K562 (cell line): ENCODE results near the gene DSG1.

Experiments
- FOXA1 ChIP-seq: fragments of 450-650 bp; IDR thresholded peaks from 2 replicates; pipeline ENCODE4 v1.6.1; 2016; ENCODE audit warnings: mild to moderate bottlenecking, borderline replicate concordance
- MAFK ChIP-seq: IDR thresholded peaks from 2 replicates; pipeline ENCODE4 v1.6.1; 2011; ENCODE audit warnings: low read length, improper control_type of control experiment
- MEIS2 ChIP-seq: fragments of 450-650 bp; IDR thresholded peaks from 2 replicates; pipeline ENCODE4 v1.6.1; 2014; ENCODE audit warnings: mild to moderate bottlenecking; ENCODE audit not compliant: partially characterized antibody
- NFYB ChIP-seq: IDR thresholded peaks from 2 replicates; pipeline ENCODE4 v1.6.1; 2011; ENCODE audit warnings: mild to moderate bottlenecking, moderate library complexity; ENCODE audit not compliant: insufficient read length; ENCODE audit errors: extremely low read depth
- NR1H2 ChIP-seq: sonication (generic); formaldehyde crosslinking; IDR thresholded peaks from 2 replicates; pipeline ENCODE4 v1.4.0; 2020; ENCODE audit warnings: mild to moderate bottlenecking, missing genetic modification reagents
- PHB2 ChIP-seq: fragments of 450-650 bp; IDR thresholded peaks from 2 replicates; pipeline ENCODE4 v1.6.1; 2017; ENCODE audit warnings: low read depth
- POLR2AphosphoS5 ChIP-seq: IDR thresholded peaks from 2 replicates; pipeline ENCODE4 v1.6.1; 2011; ENCODE audit warnings: mild to moderate bottlenecking, low read depth, low read length, moderate library complexity; ENCODE audit not compliant: control insufficient read depth, insufficient read depth
- SMARCA4 ChIP-seq: fragments of 450-650 bp; IDR thresholded peaks from 2 replicates; pipeline ENCODE4 v1.6.1; 2016
- ZFX ChIP-seq: sonication (generic); formaldehyde crosslinking; IDR thresholded peaks from 2 replicates; pipeline ENCODE4 v1.8.0; 2022; ENCODE audit warnings: mild to moderate bottlenecking, missing genetic modification reagents, moderate library complexity
- ZZZ3 ChIP-seq: fragments of 450-650 bp; IDR thresholded peaks from 2 replicates; pipeline ENCODE4 v1.6.1; 2016; ENCODE audit warnings: antibody characterized with exemption, mild to moderate bottlenecking, moderate library complexity
- TF ChIP-seq, protein P1 (sequence below): sonication (generic); formaldehyde crosslinking; IDR thresholded peaks from 2 replicates; pipeline ENCODE4 v1.8.1; 2023; ENCODE audit warnings: mild to moderate bottlenecking, missing genetic modification reagents
- TF ChIP-seq, protein P2 (sequence below): fragments of 450-650 bp; IDR thresholded peaks from 2 replicates; pipeline ENCODE4 v1.7.1; 2018; ENCODE audit warnings: mild to moderate bottlenecking, low read depth; ENCODE audit not compliant: partially characterized antibody
- TF ChIP-seq, protein P3 (sequence below), 2 experiments: fragments of 450-650 bp; formaldehyde crosslinking in 1 of 2; IDR thresholded peaks; 2 replicates each; pipeline versions ENCODE4 v1.4.0 to v1.6.1; 2014 to 2020; ENCODE audit warnings: mild to moderate bottlenecking in 2 of 2, borderline replicate concordance in 1 of 2, low read depth in 1 of 2
- TF ChIP-seq, protein P4 (sequence below), 3 experiments: IDR thresholded peaks in 2 of 3; conservative IDR thresholded peaks in 1 of 3; 2 replicates each; pipeline ENCODE4 v1.5.1; 2011 to 2012; ENCODE audit warnings: low read length in 3 of 3, mild to moderate bottlenecking in 3 of 3, control low read depth in 2 of 3, improper control_type of control experiment in 1 of 3, inconsistent platforms in 1 of 3, low read depth in 1 of 3, mixed read lengths in 1 of 3, moderate library complexity in 1 of 3; ENCODE audit not compliant: insufficient read depth in 2 of 3

DNA sequence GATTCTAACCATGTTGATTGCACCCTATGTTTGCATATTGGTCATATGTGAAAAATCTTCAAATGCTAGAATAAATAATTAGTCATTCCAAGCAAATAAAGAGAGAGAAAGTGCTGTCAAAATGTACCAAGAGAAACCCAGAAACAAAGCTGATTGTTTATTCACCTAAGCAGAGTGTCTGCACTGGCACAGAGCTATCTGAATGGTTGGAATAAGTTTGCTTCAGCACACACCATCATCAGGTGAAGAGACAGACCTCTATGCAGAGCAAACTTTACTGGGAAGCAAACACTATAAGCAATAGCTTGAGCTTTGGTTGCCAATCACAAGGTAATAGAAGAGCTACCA is 84.0 kb downstream of the DSG1 start:
- TF ChIP-seq, protein P1, sequence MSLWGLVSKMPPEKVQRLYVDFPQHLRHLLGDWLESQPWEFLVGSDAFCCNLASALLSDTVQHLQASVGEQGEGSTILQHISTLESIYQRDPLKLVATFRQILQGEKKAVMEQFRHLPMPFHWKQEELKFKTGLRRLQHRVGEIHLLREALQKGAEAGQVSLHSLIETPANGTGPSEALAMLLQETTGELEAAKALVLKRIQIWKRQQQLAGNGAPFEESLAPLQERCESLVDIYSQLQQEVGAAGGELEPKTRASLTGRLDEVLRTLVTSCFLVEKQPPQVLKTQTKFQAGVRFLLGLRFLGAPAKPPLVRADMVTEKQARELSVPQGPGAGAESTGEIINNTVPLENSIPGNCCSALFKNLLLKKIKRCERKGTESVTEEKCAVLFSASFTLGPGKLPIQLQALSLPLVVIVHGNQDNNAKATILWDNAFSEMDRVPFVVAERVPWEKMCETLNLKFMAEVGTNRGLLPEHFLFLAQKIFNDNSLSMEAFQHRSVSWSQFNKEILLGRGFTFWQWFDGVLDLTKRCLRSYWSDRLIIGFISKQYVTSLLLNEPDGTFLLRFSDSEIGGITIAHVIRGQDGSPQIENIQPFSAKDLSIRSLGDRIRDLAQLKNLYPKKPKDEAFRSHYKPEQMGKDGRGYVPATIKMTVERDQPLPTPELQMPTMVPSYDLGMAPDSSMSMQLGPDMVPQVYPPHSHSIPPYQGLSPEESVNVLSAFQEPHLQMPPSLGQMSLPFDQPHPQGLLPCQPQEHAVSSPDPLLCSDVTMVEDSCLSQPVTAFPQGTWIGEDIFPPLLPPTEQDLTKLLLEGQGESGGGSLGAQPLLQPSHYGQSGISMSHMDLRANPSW: no peak
- TF ChIP-seq MAFK: no peak
- no peak for TF ChIP-seq ZZZ3
- TF ChIP-seq ZFX (CRISPR knock-in tag): no peak
- no peak for TF ChIP-seq MEIS2
- TF ChIP-seq NR1H2 (CRISPR knock-in tag): no peak
- TF ChIP-seq, protein P2, sequence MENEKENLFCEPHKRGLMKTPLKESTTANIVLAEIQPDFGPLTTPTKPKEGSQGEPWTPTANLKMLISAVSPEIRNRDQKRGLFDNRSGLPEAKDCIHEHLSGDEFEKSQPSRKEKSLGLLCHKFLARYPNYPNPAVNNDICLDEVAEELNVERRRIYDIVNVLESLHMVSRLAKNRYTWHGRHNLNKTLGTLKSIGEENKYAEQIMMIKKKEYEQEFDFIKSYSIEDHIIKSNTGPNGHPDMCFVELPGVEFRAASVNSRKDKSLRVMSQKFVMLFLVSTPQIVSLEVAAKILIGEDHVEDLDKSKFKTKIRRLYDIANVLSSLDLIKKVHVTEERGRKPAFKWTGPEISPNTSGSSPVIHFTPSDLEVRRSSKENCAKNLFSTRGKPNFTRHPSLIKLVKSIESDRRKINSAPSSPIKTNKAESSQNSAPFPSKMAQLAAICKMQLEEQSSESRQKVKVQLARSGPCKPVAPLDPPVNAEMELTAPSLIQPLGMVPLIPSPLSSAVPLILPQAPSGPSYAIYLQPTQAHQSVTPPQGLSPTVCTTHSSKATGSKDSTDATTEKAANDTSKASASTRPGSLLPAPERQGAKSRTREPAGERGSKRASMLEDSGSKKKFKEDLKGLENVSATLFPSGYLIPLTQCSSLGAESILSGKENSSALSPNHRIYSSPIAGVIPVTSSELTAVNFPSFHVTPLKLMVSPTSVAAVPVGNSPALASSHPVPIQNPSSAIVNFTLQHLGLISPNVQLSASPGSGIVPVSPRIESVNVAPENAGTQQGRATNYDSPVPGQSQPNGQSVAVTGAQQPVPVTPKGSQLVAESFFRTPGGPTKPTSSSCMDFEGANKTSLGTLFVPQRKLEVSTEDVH: no peak
- TF ChIP-seq, protein P3, sequence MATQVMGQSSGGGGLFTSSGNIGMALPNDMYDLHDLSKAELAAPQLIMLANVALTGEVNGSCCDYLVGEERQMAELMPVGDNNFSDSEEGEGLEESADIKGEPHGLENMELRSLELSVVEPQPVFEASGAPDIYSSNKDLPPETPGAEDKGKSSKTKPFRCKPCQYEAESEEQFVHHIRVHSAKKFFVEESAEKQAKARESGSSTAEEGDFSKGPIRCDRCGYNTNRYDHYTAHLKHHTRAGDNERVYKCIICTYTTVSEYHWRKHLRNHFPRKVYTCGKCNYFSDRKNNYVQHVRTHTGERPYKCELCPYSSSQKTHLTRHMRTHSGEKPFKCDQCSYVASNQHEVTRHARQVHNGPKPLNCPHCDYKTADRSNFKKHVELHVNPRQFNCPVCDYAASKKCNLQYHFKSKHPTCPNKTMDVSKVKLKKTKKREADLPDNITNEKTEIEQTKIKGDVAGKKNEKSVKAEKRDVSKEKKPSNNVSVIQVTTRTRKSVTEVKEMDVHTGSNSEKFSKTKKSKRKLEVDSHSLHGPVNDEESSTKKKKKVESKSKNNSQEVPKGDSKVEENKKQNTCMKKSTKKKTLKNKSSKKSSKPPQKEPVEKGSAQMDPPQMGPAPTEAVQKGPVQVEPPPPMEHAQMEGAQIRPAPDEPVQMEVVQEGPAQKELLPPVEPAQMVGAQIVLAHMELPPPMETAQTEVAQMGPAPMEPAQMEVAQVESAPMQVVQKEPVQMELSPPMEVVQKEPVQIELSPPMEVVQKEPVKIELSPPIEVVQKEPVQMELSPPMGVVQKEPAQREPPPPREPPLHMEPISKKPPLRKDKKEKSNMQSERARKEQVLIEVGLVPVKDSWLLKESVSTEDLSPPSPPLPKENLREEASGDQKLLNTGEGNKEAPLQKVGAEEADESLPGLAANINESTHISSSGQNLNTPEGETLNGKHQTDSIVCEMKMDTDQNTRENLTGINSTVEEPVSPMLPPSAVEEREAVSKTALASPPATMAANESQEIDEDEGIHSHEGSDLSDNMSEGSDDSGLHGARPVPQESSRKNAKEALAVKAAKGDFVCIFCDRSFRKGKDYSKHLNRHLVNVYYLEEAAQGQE (IDR thresholded peaks at IDR 0.05; ENCODE audit: borderline replicate concordance): no peak
- TF ChIP-seq, protein P3 (CRISPR knock-in tag; IDR thresholded peaks at IDR 0.05; ENCODE audit: low read depth): no peak
- no peak for TF ChIP-seq POLR2AphosphoS5
- TF ChIP-seq, protein P4, sequence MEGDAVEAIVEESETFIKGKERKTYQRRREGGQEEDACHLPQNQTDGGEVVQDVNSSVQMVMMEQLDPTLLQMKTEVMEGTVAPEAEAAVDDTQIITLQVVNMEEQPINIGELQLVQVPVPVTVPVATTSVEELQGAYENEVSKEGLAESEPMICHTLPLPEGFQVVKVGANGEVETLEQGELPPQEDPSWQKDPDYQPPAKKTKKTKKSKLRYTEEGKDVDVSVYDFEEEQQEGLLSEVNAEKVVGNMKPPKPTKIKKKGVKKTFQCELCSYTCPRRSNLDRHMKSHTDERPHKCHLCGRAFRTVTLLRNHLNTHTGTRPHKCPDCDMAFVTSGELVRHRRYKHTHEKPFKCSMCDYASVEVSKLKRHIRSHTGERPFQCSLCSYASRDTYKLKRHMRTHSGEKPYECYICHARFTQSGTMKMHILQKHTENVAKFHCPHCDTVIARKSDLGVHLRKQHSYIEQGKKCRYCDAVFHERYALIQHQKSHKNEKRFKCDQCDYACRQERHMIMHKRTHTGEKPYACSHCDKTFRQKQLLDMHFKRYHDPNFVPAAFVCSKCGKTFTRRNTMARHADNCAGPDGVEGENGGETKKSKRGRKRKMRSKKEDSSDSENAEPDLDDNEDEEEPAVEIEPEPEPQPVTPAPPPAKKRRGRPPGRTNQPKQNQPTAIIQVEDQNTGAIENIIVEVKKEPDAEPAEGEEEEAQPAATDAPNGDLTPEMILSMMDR (IDR thresholded peaks at IDR 0.05 in 2 of 3, conservative IDR thresholded peaks at IDR 0.05 in 1 of 3; ENCODE audit: insufficient read depth in 2 of 3, low read depth in 1 of 3, low read length in 3 of 3): no peak
- TF ChIP-seq FOXA1: no peak
- no peak for TF ChIP-seq PHB2
- no peak for TF ChIP-seq NFYB
- TF ChIP-seq SMARCA4: no peak
